ENCODE results near the gene SRP14.

- TF ChIP-seq ZFX (IDR thresholded peaks at IDR 0.05) (no peak), CTCF (conservative IDR thresholded peaks at IDR 0.05) (no peak)
Observed at GRCh38 chr15:40028853-40029252, 10.1 kb downstream of the SRP14 start.
